Nephron (organoid): ENCODE data around the gene RAB3GAP2.
"Not testable (repeated sequence)": the region's sequence is repeated elsewhere in the genome, so short reads cannot be mapped to it uniquely, and the experiment has no call there.

Experiments used
- H3K27ac Mint-ChIP-seq, 3 experiments: 2 replicates each; pipeline ENCODE4 v1.8.0; 2020; ENCODE audit warnings: mixed read lengths in 3 of 3, mild to moderate bottlenecking in 2 of 3, moderate library complexity in 1 of 3
- H3K27me3 Mint-ChIP-seq: 2 replicates; pipeline ENCODE4 v1.8.0; 2021; ENCODE audit warnings: low read depth, mild to moderate bottlenecking, moderate library complexity, mixed read lengths
- H3K36me3 Mint-ChIP-seq: 2 replicates; pipeline ENCODE4 v1.8.0; 2020; ENCODE audit warnings: low read depth, mixed read lengths
- H3K4me1 Mint-ChIP-seq: 2 replicates; pipeline ENCODE4 v1.8.0; 2020; ENCODE audit warnings: mixed read lengths
- H3K4me3 Mint-ChIP-seq, 3 experiments: 2 replicates each; pipeline ENCODE4 v1.8.0; 2020; ENCODE audit warnings: mild to moderate bottlenecking in 3 of 3, mixed read lengths in 3 of 3, moderate library complexity in 2 of 3
- H3K9me3 Mint-ChIP-seq: 2 replicates; pipeline ENCODE4 v1.8.0; 2020; ENCODE audit warnings: mixed read lengths
- TF ChIP-seq, protein P1 (sequence below), 3 experiments: fragments of 200-600 bp; sonication (generic); IDR thresholded peaks; one replicate each; pipeline ENCODE4 v1.5.0; 2021; ENCODE audit warnings: antibody characterized with exemption in 3 of 3; ENCODE audit not compliant: unreplicated experiment in 3 of 3

The RAB3GAP2 gene

GRCh38 chr1:220239966-220240365 lies 32.3 kb downstream of the RAB3GAP2 start:
- TF ChIP-seq, protein P1, sequence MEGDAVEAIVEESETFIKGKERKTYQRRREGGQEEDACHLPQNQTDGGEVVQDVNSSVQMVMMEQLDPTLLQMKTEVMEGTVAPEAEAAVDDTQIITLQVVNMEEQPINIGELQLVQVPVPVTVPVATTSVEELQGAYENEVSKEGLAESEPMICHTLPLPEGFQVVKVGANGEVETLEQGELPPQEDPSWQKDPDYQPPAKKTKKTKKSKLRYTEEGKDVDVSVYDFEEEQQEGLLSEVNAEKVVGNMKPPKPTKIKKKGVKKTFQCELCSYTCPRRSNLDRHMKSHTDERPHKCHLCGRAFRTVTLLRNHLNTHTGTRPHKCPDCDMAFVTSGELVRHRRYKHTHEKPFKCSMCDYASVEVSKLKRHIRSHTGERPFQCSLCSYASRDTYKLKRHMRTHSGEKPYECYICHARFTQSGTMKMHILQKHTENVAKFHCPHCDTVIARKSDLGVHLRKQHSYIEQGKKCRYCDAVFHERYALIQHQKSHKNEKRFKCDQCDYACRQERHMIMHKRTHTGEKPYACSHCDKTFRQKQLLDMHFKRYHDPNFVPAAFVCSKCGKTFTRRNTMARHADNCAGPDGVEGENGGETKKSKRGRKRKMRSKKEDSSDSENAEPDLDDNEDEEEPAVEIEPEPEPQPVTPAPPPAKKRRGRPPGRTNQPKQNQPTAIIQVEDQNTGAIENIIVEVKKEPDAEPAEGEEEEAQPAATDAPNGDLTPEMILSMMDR (IDR thresholded peaks at IDR 0.05; ENCODE audit: unreplicated experiment in 3 of 3), result no peak
- Mint-ChIP-seq H3K27ac (no peak overlapping the region), H3K4me3 (no peak overlapping the region), H3K9me3 (peaks cover 16% of the 10 kb centered on the region), H3K27me3 (no peaks in the 10 kb centered on the region), H3K4me1 (no peaks in the 10 kb centered on the region), H3K36me3 (peaks cover 17% of the 10 kb centered on the region)

GRCh38 chr1:220239213-220239612 lies 33.0 kb downstream of the RAB3GAP2 start:
- H3K27ac Mint-ChIP-seq, result no peak overlapping the region
- peaks cover 8% of the 10 kb centered on the region for H3K9me3 Mint-ChIP-seq
- H3K4me3 Mint-ChIP-seq, result no peak overlapping the region
- peaks cover 10% of the 10 kb centered on the region for H3K36me3 Mint-ChIP-seq
- no peaks in the 10 kb centered on the region for H3K27me3 Mint-ChIP-seq
- TF ChIP-seq, protein P1 (IDR thresholded peaks at IDR 0.05; ENCODE audit: unreplicated experiment in 3 of 3), result no peak
- H3K4me1 Mint-ChIP-seq, result no peaks in the 10 kb centered on the region

- H3K4me3 Mint-ChIP-seq, result not testable (repeated sequence)
Observed at GRCh38 chr1:220236278-220236677, 36.0 kb downstream of the RAB3GAP2 start.

GRCh38 chr1:220235462-220235861 lies 36.8 kb downstream of the RAB3GAP2 start:
- TF ChIP-seq, protein P1 (IDR thresholded peaks at IDR 0.05; ENCODE audit: unreplicated experiment in 3 of 3), result no peak
- Mint-ChIP-seq H3K4me3 (no peak overlapping the region), H3K27me3 (no peaks in the 10 kb centered on the region), H3K4me1 (no peaks in the 10 kb centered on the region), H3K9me3 (no peaks in the 10 kb centered on the region), H3K27ac (no peak overlapping the region), H3K36me3 (peaks cover 23% of the 10 kb centered on the region)

More at GRCh38 chr1:220236278-220236677, 36.0 kb downstream of the RAB3GAP2 start:
- H3K27me3 Mint-ChIP-seq, H3K4me1 Mint-ChIP-seq, H3K9me3 Mint-ChIP-seq, H3K27ac Mint-ChIP-seq: not testable (repeated sequence)
- H3K36me3 Mint-ChIP-seq, result peaks cover 15% of the 10 kb centered on the region

DNA sequence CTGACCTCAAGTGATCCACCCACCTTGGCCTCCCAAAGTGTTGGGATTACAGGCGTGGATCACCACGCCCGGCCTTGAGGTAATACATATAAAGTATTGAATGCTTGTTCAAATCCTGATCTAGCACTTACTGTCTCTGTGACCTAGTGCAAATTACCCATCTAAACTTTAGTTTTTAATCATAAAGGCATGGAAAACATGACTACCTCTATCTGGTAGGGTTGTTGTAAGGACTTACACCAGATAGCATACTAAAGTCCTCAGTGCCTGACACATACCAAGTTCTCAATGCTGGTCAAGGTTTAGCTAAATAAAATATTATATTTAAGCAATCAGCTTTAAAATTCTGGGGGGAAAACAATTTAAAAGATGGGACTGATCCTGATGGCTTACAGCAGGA lies 38.3 kb downstream of the RAB3GAP2 start:
- TF ChIP-seq, protein P1 (IDR thresholded peaks at IDR 0.05; ENCODE audit: unreplicated experiment in 3 of 3), result no peak

GRCh38 chr1:220229771-220230170 lies 42.5 kb downstream of the RAB3GAP2 start:
- Mint-ChIP-seq H3K27me3 (no peaks in the 10 kb centered on the region), H3K4me1 (peaks cover 8% of the 10 kb centered on the region), H3K4me3 (no peak overlapping the region), H3K36me3 (peaks cover 52% of the 10 kb centered on the region), H3K9me3 (no peaks in the 10 kb centered on the region), H3K27ac (no peak overlapping the region)
- TF ChIP-seq, protein P1 (IDR thresholded peaks at IDR 0.05; ENCODE audit: unreplicated experiment in 3 of 3), result no peak

More for the DNA sequence above, 38.3 kb downstream of the RAB3GAP2 start:
- peaks cover 32% of the 10 kb centered on the region for H3K36me3 Mint-ChIP-seq
- H3K4me3 Mint-ChIP-seq, result no peak overlapping the region
- no peaks in the 10 kb centered on the region for H3K4me1 Mint-ChIP-seq
- no peak overlapping the region for H3K27ac Mint-ChIP-seq
- no peaks in the 10 kb centered on the region for H3K9me3 Mint-ChIP-seq
- no peaks in the 10 kb centered on the region for H3K27me3 Mint-ChIP-seq
